A549 (cell line): ENCODE measurements around the gene PGLYRP3.

ENCODE experiments used
- PHF8 ChIP-seq: fragments of 200-600 bp; sonication (generic); IDR thresholded peaks from 2 replicates; pipeline ENCODE4 v1.6.1; 2016; ENCODE audit warnings: low read depth, mild to moderate bottlenecking, antibody characterized with exemption, moderate library complexity, borderline replicate concordance
- TF ChIP-seq, protein P1 (sequence below): fragments of 200-600 bp; sonication (generic); IDR thresholded peaks from 2 replicates; pipeline ENCODE4 v1.6.1; 2016; ENCODE audit warnings: antibody characterized with exemption, mild to moderate bottlenecking, moderate library complexity

DNA sequence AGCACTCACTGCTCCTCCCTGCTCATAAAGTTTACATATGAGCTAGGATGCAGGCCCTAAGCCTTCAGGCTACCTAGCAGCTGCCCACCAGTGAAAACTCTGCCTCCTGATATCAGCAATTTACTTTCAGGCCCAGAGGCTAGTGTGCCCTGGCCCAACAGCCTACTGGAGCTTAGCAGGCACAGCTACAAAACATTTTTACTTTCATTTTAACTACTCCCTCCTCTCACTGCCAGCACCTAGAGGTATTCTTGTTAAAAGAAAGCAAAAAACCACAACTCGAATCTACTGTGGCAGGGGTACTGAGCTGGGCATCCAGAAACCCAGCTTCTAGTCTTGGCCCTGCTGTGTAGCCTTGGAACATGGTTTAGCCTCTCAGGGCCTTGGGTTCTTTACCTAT is 59.1 kb downstream of the PGLYRP3 start:
- TF ChIP-seq PHF8 = no peak
- TF ChIP-seq, protein P1, sequence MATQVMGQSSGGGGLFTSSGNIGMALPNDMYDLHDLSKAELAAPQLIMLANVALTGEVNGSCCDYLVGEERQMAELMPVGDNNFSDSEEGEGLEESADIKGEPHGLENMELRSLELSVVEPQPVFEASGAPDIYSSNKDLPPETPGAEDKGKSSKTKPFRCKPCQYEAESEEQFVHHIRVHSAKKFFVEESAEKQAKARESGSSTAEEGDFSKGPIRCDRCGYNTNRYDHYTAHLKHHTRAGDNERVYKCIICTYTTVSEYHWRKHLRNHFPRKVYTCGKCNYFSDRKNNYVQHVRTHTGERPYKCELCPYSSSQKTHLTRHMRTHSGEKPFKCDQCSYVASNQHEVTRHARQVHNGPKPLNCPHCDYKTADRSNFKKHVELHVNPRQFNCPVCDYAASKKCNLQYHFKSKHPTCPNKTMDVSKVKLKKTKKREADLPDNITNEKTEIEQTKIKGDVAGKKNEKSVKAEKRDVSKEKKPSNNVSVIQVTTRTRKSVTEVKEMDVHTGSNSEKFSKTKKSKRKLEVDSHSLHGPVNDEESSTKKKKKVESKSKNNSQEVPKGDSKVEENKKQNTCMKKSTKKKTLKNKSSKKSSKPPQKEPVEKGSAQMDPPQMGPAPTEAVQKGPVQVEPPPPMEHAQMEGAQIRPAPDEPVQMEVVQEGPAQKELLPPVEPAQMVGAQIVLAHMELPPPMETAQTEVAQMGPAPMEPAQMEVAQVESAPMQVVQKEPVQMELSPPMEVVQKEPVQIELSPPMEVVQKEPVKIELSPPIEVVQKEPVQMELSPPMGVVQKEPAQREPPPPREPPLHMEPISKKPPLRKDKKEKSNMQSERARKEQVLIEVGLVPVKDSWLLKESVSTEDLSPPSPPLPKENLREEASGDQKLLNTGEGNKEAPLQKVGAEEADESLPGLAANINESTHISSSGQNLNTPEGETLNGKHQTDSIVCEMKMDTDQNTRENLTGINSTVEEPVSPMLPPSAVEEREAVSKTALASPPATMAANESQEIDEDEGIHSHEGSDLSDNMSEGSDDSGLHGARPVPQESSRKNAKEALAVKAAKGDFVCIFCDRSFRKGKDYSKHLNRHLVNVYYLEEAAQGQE = no peak
